Epithelial cell of proximal tubule (primary cell): ENCODE results near the gene ANXA6. TPM values are rescaled to one million over a fixed set of nuclear protein-coding genes. Genes with fewer than 3 reads are reported as not detected.
A peak's percentile ranks its signal among the peaks of the same experiment; 100 is the strongest.

Source experiments
- DNase-seq: peaks from one replicate; pipeline ENCODE4 v3.0.0-alpha.2; 2011; ENCODE audit warnings: low read depth
- H3K4me3 ChIP-seq: 2 replicates; pipeline ENCODE4 v1.5.1; 2011; ENCODE audit warnings: low read depth, mild to moderate bottlenecking, low read length
- total RNA-seq: library from RNA; depleted of rRNA; stranded (reverse); fragments of >200 nt; gene quantifications from 2 replicates; pipeline ENCODE4 v1.2.3, GENCODE V29; 2015
- TF ChIP-seq, protein P1 (sequence below): conservative IDR thresholded peaks from 2 replicates; pipeline ENCODE4 v1.5.1; 2012; ENCODE audit warnings: low read depth, mild to moderate bottlenecking, low read length

ANXA6 gene
- total RNA-seq, 1 donor from 2014 or later = 83.6 TPM

- H3K4me3 ChIP-seq = no peak overlapping the region
- TF ChIP-seq, protein P1, sequence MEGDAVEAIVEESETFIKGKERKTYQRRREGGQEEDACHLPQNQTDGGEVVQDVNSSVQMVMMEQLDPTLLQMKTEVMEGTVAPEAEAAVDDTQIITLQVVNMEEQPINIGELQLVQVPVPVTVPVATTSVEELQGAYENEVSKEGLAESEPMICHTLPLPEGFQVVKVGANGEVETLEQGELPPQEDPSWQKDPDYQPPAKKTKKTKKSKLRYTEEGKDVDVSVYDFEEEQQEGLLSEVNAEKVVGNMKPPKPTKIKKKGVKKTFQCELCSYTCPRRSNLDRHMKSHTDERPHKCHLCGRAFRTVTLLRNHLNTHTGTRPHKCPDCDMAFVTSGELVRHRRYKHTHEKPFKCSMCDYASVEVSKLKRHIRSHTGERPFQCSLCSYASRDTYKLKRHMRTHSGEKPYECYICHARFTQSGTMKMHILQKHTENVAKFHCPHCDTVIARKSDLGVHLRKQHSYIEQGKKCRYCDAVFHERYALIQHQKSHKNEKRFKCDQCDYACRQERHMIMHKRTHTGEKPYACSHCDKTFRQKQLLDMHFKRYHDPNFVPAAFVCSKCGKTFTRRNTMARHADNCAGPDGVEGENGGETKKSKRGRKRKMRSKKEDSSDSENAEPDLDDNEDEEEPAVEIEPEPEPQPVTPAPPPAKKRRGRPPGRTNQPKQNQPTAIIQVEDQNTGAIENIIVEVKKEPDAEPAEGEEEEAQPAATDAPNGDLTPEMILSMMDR = no peak
- DNase-seq = no peak
Observed at GRCh38 chr5:151053796-151054462, 103.7 kb downstream of the ANXA6 start.

GRCh38 chr5:151052836-151053235 lies 104.7 kb downstream of the ANXA6 start:
- TF ChIP-seq, protein P1 = no peak
- no peak for DNase-seq

DNA sequence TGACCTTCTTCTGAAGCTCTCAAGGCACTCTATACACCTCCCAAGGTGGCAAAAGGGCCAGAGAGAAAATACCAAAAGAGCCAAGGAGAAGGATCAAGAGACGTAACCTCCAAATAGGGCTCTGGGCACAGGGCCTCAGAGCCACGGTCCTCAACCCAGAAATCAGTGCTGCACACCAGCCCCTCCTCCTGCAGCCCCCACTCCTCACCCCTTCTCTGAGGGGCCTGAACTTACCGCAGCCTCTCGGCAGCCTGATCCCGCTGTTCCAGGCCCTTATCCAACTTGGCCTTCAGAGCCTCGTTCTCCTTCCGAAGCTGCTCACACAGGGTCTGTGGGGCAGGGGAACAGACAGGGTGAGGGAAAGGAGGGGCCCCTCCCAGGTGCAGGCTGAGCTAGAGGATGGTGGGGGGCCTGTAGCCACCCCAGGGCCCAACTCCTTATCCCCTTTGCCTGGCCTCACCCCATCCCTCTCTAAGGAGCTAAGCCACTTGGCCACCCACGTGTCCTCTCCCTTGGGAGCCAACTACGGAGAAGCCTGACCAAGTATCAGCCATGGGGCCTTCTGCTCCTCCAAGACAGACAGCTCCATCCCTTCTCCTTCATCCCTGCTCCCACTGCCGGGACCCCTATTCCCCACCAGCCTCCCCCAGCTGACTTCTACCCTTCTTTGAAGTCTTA lies 105.5 kb downstream of the ANXA6 start:
- H3K4me3 ChIP-seq = no peak overlapping the region
- no peak for DNase-seq
- TF ChIP-seq, protein P1 = no peak

More at GRCh38 chr5:151052836-151053235, 104.7 kb downstream of the ANXA6 start:
- H3K4me3 ChIP-seq = no peak overlapping the region

- TF ChIP-seq, protein P1 = peak; percentile 93
- no peak for DNase-seq
Observed at GRCh38 chr5:151051066-151051930, 106.3 kb downstream of the ANXA6 start.

More at GRCh38 chr5:151051066-151051930, 106.3 kb downstream of the ANXA6 start:
- no peak overlapping the region for H3K4me3 ChIP-seq

Other genes with a start within 250 kb of the ANXA6 start
- 9.3 and 10.9 TPM in 2 replicates for gene GPX3, start 137.2 kb downstream of the ANXA6 start, total RNA-seq
- gene TNIP1, start 76.7 kb downstream of the ANXA6 start, total RNA-seq = 241 and 255 TPM in 2 replicates
- 3.0 and 3.4 TPM in 2 replicates for gene CCDC69, start 66.3 kb upstream of the ANXA6 start, total RNA-seq
- 16.1 and 18.0 TPM in 2 replicates for gene GM2A, start 95.4 kb upstream of the ANXA6 start, total RNA-seq
- gene SLC36A3, start 146.0 kb upstream of the ANXA6 start, total RNA-seq = not detected in 2 replicates
- gene SLC36A2, start 189.8 kb upstream of the ANXA6 start, total RNA-seq = not detected in 2 replicates